Measurements from ENCODE around the gene MARCO.
"Not testable (repeated sequence)": the region's sequence is repeated elsewhere in the genome, so short reads cannot be mapped to it uniquely, and the experiment has no call there.

MARCO gene

GRCh38 chr2:118929059-118929458 is 12.9 kb upstream of the MARCO start:
- DNase-seq: no peak

GRCh38 chr2:118932949-118933348 is 9.0 kb upstream of the MARCO start:
- DNase-seq: no peak

DNA sequence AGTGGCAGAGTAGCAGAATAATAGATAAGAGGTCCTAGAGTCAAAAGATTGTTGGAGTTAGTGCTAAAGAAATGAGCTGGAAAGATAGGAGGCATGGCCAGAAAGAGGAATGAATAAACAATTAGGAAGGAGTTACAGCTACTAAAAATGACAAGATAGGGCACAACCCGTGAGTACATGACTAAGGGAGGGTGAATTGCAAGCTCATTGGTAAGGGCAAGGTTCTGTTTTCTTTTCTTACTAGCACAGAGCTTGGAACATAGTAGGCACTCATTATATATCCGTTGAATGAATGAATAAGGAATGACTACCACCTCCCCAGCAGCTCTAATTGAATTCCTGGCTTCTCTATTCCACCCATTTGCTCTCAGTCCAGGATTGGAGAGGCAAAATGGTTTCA is 5.7 kb upstream of the MARCO start:
- no peak for DNase-seq

DNA sequence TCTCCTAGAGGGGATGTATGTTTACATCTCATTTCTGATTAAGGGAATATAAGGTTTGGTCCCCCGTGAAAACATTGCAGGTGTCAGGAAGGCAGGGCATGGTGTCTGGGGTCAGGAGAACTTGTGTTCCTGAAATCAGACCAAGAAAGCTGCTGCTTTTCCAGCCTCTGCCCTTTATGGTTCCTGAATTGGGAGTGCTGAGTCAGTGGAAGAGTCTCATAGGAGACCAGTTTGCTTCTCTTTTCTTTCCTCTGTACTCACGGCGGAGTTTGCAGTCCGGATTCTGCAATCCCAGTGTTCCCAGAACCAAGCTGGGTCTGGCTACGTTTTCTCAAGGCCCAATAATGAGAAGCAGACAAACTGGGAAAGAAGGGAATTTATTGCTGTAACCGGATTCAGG is 5.1 kb upstream of the MARCO start:
- DNase-seq: no peak

DNA sequence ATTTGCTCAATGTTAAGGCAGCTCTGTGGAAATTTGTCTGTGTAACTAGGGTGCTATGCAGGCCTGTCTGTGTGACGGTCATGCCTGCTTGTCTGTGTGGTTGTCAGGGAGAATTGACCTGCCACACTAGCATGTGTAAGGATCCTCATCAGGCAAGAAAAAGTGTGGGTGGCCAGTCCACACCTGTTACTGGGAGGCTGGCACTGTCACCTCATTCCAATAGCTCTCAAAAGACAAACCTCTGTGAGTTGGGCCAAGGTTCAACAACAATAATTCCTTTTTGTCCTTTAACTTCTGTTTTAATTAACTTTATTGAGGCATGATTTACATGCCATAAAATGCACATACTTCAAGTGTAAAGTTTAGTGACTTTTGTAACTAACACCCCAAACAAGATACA is 4.2 kb upstream of the MARCO start:
- no peak for DNase-seq

DNA sequence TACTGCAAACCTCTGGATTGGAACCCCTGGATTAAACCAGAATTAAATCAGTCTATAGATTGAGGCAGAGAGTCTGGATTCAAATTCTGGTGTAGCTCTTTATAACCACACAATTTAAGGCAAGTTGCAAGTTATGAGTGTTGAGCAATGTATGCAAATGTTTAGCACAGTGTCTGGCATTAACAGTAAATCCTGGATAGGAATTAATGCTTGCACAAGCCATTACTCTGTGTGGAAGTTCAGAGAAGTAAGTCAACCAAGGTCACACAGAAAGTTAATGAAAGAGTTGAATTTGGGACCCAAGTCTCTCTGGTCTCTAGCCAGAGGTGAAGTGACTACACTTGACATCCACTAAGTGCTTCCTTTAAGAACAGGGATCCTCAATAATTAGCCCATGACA is 2.0 kb upstream of the MARCO start:
- DNase-seq: no peak

- no peak for DNase-seq
Measured at GRCh38 chr2:118940486-118941120, 1.4 kb upstream of the MARCO start.

GRCh38 chr2:118943286-118943685 is 1.3 kb downstream of the MARCO start:
- DNase-seq: no peak

DNA sequence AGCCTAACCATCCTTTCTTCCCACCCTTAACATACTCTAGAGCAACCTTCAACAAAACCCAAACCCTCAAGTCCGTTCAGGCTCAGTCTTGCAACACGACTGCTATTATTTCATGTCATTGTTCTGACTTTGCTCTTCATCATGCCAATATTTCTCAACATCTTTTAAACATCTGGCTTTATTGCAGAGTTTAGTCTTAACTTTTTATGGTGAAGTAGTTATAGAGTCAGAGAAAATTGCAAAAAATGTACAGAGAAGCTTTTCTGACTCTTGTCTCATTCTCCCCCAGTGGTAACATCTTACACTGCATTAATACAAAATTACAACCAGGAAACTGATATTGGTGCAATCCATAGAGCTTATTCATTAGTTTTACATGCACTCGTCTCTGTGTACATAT is 3.9 kb downstream of the MARCO start:
- DNase-seq: no peak

DNA sequence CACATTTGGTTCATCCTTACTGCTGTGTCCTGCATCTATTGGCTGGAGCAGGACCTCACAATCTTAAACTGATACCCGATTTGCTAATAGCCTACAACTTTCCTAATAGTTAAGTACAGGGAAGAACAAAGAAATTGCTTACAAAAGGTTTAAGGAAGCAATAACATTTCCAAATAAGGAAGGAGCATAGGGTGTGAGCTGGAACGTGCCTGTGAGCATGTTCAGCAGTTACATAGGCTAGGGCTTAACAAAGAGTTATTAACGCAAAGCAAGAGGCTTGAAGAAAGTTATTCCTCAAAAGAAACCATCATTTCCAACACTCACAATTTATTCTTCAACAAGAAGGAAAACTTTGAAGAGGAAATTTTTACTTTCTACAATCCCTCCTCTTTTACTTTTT is 6.3 kb downstream of the MARCO start:
- not testable (repeated sequence) for DNase-seq

DNA sequence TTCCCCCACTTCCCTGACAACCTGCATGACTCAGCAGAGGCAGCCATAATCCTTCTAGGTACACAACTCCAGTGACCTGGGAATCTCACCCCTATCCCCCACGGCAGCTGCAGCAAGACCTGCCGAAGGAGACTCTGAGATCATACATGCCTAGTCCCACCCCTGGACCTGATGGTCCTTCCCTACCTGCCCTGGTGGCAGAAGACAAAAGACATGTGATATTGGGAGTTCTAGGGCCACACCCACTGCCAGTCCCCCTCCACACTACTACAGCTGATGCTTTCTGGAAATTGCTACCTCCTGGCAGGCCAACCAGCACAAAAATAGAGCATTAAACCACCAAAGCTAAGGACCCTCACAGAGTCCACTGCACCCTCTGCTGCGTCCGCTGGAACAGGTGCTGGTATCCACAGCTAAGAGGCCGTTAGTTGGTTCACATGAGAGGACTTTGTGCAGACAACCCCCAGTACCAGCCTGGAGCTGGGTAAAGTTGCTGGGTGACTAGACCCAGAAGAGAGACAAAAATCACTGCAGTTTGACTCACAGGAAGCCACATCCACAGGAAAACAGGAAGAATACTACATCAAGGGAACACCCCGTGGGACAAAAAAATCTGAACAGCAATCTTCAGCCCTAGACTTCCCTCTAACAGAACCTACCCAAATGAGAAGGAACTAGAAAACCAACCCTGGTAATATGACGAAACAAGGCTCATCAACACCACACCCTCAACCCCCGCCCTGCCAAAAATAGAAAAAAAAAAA is 12.5 kb downstream of the MARCO start:
- no peak for DNase-seq

DNA sequence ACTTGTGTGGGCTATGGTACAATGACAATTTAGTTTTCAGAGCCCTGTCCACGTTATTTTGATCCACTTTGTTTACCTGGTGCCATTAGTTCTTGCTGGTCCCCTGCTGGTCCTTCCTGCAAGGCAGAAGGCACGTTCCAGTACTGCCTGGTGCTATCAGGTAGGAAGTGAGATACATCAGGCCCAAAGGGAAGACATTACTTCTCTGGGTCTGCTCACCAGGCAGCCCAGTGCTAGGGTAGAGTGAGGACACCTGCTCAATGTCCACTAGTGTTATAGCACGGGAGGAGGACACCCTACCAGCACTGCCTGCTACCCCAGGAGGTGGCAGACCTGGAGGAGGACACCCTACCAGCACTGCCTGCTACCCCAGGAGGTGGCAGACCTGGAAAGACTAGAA is 23.7 kb downstream of the MARCO start:
- DNase-seq: no peak

GRCh38 chr2:118967124-118967880 is 25.3 kb downstream of the MARCO start:
- DNase-seq: no peak

DNA sequence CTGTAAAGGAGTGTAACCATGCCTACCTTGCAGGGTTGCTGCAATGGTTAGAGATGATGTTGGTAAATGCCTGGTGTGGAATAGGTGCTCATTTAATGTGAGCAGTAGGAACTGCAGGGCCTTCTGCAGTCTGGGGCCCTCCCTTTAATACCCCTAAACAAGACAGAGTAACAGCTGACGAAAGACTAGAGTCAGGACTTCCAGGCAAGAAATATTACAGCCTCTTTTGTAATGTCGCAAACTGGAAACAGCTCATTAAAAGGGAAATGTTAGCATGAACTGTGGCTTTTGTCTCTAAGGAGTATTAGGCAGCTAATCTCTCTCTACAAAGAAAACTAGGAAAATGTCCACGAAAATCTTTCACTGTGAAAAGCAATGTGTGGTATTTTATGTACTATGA is 26.0 kb downstream of the MARCO start:
- no peak for DNase-seq

DNA sequence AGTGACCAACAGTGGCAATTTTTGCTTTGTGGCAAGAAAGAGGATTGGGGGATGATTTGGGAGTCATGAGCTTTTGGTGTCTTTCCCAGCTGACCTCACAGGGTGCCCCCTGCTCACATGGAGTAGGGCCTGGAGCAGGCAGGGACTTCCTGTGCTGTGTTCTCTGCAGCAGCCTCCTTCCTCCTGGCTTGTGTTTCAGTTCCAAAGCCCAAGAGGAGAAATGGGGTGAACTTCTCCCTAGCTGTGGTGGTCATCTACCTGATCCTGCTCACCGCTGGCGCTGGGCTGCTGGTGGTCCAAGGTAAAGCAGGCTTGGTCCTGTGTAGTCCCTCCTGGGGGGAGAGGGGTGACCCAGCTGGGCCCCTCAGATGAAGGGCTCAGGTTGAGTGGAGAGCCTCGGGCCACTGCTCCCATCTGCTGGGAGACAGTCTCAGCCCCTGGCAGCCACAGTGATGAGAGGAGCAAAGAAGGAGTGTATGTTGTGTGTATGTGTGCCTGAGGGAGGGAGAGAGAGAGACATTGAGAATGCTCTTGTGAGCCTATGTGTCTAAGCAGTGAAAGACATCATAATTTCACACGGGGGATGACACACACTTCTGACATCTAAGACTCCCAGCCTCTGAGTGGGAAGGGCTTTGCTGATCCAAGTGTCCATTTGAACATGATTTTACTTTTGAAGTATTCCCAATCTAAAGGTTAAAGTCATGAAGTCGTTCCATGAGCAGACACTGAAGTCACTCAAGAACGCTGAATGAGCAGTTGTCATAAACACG is 27.2 kb downstream of the MARCO start:
- no peak for DNase-seq

DNA sequence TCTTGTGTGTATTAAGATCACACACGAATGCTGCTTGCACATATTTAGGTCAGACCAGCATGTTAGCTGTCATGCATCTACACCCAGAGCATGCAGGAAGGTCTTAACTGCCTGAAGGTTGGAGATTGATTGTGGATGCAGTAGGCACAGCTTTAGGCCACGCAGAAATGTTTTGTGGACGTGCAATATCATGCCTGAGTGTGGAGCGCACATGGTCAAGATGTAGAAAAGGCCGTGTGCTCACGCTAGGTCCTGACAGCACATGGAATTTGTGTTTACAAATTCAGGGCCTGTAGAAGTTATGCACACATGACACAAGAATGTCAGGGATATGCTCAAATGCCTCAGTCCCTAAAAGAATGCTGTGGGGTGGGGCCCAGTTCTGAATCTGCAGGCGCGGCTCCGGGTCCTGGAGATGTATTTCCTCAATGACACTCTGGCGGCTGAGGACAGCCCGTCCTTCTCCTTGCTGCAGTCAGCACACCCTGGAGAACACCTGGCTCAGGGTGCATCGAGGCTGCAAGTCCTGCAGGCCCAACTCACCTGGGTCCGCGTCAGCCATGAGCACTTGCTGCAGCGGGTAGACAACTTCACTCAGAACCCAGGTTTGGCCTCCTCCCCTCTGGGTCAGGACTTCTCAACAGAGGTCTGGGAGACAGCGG is 27.9 kb downstream of the MARCO start:
- DNase-seq: no peak

- no peak for DNase-seq
Measured at GRCh38 chr2:118970396-118971135, 28.6 kb downstream of the MARCO start.

DNA sequence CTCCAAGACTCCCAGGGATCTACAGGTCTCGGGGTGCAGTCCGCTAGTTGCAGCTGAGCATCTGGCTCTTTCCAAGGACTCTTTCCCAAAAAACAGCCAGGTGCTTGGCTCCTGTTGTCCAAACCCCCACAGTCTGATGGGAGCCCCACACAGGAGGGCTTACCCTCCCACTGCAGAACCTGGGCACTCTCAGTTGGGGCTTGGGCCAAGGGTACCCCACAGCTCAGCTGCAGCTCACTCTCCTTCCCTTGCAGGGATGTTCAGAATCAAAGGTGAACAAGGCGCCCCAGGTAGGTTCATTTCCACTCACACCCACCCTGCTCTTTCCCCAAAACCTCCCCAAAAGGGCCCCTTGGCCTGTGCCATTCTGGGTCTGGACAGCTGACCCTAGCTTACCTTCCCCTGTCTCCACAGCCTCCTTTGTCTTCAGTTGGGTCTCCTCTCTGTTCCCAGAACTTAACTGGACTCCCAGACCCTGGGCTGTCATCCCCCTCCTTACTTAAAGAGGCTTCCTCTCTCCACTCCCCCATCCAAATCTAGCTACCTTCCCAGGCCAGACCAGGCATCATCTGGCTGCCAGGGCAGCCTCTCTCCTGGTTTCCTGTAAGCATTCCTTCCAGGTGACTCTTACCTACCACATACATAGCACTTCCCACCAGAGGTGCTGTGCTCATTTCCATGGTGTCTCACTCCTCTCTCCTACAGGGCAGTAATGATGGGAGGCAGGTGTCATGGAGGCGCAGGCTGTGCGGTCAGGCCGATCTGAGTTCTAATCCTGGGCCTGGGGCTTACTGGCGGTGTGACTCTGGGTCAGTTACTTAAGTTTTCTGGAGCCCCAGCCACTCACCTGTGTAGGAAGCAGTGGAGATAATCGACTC is 29.5 kb downstream of the MARCO start:
- no peak for DNase-seq

DNA sequence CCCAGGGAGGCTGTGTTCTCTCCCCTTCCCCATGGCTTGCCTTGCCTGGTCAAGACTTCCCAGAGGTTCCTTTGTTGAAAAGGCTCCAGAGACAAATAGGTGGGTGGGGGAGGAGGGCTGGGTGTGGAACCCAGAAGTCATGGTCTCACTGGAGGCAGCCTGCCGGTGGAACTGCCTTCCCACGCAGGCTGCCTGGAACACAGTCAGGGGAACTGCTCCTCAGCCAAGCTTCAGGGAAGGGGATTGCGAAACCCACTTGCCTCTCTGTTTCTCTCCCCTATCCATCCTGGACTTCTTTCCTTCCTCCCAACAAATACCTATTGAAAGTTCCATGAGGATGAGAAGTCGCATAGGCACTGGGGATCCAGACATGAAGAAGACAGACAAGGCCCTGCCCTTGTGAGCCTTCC is 31.6 kb downstream of the MARCO start:
- no peak for DNase-seq

- DNase-seq: no peak
Measured at GRCh38 chr2:118974103-118974993, 32.4 kb downstream of the MARCO start.

Data from NCI-H1417 treated with DMSO at 0.1 percent for 48 hours (cell line).